HG03469 (cell line): Measurements from ENCODE around the gene PRSS27.

Source experiments
- ATAC-seq: cut with Tn5 transposase; IDR thresholded peaks from one replicate; pipeline ENCODE4 v1.9.1; 2021; ENCODE audit warnings: mild to moderate bottlenecking, moderate library complexity, moderate number of reproducible peaks; ENCODE audit not compliant: unreplicated experiment

The PRSS27 gene

DNA sequence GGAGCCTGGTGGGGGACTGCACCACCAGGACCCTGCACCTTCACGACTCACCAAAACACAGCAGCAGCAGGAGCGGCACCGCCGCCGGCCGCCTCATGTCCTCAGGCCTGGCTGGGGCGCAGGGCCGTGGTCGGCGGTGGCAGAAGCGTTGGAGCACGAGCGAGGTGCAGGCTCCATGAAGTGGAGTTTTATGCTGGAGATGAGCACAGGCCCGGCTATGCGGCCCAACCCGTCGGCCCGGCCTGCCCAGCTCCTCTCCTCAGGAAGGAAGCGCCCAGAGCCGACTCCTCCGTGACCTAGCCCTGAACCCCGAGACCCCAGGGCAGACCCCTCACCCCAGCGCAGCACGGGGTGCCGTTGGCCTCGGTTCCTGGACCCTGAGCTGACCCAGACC is at the start of gene PRSS27:
Gene PRSS27 (minus strand): TSS at position 161 of the 394 bp plus-strand sequence. CDS start 64 bp downstream, at position 97.
- ATAC-seq, result no peak

DNA sequence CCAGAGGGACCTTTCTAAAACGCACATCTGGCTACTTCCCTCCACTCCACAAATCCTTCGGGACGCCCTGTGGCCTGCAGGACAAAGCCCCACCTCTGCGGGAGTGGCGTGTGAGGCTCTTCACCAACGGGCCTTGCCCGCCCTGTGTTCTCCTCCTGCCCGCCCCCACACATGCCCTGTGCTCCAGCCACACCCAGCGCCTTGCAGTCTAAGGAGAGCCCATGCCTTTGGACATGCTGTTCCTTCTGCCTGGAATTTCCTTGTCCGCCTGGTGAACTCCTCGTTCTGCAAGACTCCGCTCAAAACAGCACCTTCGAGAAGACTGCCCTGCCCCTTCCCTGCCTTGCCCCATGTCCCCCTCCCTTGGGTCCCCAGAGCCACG is 49.6 kb upstream of the PRSS27 start:
- ATAC-seq, result no peak

DNA sequence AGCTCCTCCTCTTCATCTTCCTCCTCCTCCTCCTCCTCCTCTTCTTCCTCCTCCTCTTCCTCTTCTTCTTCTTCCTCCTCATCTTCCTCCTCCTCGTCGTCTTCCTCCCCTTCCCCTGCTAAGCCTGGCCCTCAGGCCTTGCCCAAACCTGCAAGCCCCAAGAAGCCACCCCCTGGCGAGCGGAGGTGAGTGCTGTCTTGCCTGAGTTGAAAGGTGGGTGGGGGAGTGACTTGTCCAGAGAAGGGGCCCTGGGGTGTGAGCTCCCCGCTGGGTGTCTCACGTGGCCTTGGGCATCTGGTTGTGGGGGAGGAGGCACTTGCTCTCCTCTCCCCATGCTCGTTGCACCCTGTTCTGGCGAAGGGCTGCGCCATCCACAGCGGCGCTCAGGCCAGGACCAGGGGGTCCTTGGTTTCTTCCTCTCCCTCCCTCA is 49.1 kb upstream of the PRSS27 start:
- no peak for ATAC-seq

DNA sequence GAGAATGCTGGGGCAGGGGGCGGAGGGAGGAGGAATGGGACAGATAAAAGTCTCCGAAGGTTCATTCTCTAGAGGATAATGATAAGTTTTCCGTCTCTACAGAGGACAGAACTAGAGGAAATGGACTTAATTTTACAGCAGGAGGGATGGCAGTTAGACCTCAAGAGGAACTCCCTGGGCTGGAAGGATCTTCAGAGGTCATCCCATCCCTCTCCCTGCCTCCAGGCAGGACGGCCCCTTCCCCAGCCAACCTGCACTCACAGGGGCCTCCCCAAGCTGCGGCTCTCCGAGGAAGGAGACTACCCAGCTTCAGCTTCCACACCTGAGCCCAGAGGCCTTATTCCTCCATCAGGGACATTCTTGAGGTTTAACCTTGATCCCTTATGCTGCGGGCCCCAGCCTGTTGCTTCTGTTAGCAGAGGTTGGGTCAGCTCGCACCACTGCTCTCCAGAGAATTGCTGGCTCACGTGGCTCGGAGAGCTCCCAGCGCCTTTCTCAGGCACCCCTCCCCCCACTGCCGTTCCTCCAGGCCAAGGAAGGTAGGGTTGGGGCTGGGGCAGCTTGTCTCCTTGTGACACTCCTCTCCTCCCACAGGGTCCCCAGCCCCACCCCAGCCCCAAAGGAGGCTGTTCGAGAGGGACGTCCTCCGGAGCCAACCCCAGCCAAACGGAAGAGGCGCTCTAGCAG is 48.5 kb upstream of the PRSS27 start:
- no peak for ATAC-seq

DNA sequence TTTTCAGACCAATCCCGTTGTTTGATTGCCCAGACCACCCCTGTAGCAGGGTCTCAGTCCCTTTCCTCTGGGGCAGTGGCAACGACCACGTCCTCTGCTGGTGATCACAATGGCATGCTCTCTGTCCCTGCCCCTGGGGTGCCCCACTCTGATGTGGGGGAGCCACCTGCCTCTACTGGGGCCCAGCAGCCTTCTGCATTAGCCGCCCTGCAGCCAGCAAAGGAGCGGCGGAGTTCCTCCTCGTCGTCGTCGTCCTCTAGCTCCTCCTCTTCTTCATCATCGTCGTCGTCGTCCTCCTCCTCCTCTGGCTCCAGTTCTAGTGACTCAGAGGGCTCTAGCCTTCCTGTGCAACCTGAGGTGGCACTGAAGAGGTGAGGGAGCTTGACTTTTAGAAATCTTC is 47.9 kb upstream of the PRSS27 start:
- ATAC-seq, result no peak

DNA sequence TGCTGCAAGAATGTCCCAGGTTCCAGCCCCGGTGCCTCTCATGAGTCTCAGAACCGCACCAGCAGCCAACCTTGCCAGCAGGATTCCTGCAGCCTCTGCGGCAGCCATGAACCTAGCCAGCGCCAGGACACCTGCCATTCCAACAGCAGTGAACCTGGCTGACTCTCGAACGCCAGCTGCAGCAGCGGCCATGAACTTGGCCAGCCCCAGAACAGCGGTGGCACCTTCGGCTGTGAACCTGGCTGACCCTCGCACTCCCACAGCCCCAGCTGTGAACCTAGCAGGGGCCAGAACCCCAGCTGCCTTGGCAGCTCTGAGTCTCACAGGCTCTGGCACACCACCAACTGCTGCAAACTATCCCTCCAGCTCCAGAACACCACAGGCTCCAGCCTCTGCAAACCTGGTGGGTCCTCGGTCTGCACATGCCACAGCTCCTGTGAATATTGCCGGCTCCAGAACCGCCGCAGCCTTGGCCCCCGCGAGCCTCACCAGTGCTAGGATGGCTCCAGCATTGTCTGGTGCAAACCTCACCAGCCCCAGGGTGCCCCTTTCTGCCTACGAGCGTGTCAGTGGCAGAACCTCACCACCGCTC is 47.2 kb upstream of the PRSS27 start:
- ATAC-seq, result no peak

DNA sequence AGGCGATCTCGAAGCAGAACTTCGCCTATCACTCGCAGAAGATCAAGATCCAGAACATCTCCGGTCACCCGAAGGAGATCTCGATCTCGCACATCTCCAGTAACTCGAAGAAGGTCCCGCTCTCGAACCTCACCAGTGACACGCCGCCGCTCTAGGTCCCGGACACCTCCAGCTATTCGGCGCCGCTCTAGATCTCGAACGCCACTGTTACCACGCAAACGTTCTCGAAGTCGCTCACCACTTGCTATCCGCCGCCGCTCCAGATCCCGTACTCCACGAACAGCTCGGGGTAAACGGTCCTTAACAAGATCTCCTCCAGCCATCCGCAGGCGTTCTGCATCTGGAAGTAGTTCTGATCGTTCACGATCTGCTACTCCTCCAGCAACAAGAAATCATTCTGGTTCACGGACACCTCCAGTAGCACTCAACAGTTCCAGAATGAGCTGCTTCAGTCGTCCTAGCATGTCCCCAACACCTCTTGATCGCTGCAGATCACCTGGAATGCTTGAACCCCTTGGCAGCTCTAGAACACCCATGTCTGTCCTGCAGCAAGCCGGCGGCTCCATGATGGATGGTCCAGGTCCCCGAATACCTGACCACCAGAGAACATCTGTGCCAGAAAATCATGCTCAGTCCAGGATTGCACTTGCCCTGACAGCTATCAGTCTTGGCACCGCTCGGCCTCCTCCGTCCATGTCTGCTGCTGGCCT is 46.6 kb upstream of the PRSS27 start:
- ATAC-seq, result no peak

DNA sequence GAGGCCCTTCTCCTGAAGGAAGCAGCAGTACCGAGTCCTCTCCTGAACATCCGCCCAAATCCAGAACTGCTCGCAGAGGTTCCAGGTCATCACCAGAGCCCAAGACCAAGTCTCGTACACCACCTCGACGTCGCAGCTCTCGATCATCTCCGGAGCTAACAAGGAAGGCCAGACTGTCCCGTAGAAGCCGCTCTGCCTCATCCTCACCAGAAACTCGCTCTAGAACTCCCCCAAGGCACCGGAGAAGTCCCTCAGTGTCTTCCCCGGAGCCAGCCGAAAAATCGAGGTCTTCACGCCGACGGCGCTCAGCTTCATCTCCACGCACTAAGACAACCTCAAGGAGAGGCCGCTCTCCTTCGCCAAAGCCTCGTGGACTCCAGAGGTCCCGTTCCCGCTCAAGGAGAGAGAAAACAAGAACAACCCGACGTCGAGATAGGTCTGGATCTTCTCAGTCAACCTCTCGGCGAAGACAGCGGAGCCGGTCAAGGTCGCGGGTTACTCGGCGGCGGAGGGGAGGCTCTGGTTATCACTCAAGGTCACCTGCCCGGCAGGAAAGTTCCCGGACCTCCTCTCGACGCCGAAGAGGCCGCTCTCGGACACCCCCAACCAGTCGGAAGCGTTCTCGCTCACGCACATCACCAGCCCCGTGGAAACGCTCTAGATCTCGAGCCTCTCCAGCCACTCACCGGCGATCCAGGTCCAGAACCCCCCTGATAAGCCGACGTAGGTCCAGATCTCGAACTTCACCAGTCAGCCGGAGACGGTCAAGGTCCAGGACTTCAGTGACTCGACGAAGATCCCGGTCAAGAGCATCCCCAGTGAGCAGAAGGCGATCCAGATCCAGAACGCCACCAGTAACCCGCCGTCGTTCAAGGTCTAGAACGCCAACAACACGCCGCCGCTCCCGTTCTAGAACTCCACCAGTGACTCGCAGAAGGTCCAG is 45.7 kb upstream of the PRSS27 start:
- ATAC-seq, result no peak

DNA sequence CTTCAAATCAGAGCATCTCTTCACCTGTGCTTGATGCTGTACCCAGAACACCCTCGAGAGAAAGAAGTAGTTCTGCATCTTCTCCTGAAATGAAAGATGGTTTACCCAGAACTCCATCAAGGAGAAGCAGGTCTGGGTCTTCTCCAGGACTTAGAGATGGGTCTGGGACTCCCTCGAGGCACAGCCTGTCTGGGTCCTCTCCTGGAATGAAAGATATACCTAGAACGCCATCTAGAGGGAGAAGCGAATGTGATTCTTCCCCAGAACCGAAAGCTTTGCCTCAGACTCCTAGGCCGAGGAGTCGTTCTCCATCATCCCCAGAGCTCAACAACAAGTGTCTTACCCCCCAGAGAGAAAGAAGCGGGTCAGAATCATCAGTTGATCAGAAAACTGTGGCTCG is 44.7 kb upstream of the PRSS27 start:
- no peak for ATAC-seq

DNA sequence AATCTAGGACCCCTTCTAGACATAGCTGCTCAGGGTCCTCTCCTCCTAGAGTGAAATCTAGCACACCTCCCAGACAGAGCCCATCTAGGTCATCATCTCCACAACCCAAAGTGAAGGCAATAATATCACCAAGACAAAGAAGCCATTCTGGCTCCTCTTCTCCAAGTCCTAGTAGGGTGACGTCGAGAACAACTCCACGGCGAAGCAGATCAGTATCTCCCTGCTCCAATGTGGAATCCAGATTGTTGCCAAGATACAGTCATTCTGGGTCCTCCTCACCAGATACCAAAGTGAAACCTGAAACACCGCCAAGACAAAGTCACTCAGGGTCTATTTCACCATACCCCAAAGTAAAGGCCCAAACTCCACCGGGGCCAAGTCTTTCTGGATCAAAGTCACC is 43.1 kb upstream of the PRSS27 start:
- no peak for ATAC-seq

DNA sequence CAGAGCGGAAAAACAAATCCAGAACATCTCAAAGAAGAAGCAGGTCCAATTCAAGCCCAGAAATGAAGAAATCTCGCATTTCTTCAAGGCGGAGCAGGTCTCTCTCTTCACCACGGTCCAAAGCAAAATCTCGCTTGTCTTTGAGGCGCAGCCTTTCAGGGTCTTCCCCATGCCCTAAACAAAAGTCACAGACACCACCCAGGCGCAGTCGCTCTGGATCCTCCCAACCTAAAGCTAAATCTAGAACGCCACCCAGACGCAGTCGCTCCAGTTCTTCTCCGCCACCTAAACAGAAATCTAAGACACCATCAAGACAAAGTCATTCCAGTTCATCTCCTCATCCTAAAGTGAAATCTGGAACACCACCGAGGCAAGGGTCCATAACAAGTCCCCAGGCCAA is 42.7 kb upstream of the PRSS27 start:
- ATAC-seq, result no peak

DNA sequence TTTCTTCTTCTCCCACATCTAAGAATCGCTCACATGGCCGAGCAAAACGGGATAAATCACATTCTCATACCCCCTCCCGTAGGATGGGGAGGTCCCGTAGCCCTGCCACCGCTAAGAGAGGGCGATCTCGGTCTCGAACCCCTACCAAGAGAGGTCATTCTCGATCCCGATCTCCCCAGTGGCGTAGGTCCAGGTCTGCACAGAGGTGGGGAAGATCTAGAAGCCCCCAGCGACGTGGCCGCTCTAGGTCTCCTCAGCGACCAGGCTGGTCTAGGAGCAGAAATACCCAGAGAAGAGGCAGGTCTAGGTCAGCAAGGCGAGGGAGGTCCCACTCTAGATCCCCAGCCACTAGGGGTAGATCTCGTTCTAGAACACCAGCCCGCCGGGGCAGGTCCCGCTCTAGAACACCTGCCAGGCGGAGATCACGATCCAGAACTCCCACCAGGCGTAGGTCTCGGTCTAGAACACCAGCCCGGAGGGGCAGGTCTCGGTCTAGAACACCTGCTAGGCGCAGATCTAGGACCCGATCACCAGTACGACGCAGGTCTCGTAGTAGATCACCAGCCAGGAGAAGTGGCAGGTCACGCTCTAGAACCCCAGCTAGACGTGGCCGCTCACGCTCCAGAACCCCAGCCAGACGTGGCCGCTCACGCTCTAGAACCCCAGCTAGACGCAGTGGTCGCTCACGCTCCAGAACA is 42.0 kb upstream of the PRSS27 start:
- no peak for ATAC-seq

DNA sequence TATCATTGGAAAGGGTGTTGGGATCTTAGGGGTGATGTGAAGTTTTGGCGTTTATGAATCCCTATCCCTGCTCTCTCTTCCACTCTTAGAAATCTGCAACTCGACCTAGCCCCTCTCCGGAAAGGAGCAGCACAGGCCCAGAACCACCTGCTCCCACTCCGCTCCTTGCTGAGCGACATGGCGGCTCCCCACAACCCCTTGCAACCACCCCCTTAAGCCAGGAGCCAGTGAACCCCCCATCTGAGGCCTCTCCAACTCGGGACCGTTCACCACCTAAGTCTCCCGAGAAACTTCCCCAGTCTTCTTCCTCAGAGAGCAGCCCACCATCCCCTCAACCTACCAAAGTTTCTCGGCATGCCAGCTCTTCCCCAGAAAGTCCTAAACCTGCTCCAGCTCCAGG is 41.4 kb upstream of the PRSS27 start:
- no peak for ATAC-seq

DNA sequence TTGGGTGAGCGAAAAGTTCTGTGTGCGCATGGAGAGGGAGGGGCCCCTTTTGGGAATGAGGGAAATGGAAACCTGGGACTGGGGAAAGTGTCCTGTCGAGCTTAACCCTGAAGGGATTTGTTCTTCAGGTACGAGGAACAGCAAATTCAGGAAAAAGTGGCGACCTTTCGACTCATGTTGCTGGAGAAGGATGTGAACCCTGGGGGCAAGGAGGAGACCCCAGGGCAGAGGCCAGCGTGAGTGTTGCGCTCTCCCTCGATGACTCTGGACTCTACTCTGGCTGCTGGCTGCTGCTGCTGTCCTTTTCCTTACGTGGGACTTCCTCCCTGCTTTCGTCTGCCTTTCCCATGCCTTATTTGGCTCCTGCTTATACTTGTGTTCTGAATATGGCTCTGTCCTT is 37.3 kb upstream of the PRSS27 start:
- no peak for ATAC-seq

DNA sequence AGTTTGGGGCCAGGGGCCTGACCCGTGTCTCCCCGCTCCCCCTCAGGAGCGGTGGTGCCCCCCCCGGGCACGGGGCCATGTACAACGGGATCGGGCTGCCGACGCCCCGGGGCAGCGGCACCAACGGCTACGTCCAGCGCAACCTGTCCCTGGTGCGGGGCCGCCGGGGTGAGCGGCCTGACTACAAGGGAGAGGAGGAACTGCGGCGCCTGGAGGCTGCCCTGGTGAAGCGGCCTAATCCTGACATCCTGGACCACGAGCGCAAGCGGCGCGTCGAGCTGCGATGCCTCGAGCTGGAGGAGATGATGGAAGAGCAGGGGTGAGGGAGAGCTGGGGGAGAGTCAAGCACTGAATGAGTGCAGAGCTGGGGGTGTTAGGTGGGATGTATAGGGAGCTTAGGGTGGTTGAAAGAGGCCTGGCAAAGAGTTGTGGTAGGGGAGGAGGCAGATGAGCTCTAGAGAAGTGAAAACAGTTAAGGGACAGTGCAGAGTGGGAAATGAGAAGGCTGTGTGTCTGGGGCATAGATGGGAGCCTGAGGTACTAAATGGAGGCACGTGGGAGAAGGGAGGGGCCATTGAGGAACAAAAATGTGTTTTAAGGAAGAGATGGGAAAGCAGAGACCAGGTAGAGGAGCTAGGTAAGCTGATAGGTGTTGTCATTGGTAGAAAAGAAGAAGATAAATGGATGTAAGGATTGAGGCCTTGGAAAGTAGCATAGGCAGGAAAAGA is 36.4 kb upstream of the PRSS27 start:
- ATAC-seq, result no peak

DNA sequence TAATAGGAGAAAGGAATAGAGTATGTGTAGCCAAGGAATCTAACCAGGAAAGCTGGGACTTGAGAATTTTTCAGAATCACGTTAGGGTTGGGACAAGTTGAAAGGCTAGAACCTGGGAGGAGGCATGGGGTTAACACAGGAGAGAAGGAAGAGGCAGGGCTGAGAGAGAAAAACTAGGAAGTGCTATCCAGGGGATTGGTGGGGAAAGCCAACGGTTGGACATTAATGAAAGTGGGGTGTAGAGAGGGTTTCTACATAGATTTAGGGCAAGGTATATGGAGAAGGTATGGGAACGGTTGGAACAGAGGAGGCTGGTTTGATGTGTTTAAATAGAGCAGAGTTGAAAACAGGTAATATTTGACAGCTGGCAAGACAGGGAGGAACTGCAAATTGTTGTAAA is 35.1 kb upstream of the PRSS27 start:
- ATAC-seq, result no peak

DNA sequence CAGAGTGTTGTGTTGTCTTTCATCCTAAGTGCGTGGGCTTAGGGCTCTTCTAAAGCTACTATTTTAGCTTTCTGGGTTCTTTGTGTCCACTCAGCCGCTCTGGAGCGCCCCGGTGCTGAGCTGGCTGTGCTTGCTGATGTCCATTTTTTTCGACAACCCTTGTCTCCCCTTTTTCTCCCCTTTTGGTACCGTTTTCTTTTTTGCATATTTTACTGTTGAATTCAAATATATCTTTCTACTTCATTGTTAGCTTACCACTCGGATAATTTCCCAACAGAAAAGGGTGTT is 33.7 kb upstream of the PRSS27 start:
- no peak for ATAC-seq

DNA sequence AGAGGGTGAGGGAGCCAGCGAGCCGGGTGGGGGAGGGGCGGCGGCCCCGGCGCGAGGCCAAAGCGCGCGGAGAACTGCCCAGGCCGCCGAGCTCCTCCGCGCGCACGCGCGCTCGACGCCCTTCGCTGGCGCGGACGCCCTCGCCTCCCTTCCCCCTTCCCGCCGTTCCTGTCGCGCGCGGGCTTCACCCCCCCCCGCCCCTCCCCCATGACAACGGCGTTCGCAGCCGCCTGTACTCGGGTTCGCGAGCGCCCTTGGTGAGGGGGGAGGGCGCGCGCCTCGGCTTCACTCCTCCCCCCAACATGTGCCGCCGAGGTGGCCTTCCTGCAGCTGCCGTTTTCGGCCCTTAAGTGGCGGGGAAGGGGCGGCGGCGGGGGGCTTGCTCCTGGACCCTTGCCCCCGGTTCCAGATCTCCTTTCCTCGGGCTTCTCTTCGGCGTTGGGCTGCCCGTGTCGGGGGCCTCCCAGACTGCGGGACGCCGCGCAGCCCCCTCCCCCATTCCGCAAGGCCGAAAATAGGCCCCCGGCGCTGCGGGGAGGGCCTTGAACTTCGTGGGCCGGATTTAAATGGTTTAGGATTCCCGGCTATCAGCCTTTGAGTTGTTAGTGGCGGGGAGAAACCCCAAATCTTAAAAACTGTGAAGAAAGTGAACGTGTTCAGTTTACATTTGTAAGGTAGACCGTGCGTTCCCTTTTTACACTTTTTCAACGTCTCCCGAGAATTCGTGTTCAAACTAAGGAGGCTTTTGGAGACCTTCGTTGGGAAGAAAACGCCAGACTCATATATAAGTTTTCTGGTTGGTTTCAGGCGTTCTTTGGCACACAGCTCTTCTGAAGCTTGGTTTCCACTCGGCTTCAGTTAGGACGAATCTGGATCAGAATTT is 33.1 kb upstream of the PRSS27 start:
- peak; percentile 5 for ATAC-seq
